ENCODE results near the gene ZNF175.

DNA sequence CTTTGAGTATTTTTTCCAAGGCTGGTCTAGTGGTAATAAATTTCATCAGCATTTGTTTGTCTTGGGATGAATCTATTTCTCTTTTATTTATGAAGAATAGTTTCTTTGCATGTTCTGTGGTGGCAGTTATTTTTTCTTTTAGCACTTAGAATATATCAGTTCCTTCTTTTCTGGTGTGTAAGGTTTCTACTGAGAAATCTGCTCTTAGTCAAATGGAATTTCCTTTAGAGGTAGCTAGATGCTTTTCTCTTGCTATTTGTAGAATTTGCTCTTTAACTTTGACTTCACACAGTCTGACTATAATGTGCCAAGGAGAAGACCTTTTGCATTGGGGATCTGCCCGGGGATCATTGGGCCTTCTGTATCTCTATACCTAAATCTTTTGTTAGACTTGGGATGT lies 35.5 kb upstream of the ZNF175 start:
- TF ChIP-seq ELF4 (CRISPR knock-in tag; IDR thresholded peaks at IDR 0.05): no peak
- TF ChIP-seq, protein P1, sequence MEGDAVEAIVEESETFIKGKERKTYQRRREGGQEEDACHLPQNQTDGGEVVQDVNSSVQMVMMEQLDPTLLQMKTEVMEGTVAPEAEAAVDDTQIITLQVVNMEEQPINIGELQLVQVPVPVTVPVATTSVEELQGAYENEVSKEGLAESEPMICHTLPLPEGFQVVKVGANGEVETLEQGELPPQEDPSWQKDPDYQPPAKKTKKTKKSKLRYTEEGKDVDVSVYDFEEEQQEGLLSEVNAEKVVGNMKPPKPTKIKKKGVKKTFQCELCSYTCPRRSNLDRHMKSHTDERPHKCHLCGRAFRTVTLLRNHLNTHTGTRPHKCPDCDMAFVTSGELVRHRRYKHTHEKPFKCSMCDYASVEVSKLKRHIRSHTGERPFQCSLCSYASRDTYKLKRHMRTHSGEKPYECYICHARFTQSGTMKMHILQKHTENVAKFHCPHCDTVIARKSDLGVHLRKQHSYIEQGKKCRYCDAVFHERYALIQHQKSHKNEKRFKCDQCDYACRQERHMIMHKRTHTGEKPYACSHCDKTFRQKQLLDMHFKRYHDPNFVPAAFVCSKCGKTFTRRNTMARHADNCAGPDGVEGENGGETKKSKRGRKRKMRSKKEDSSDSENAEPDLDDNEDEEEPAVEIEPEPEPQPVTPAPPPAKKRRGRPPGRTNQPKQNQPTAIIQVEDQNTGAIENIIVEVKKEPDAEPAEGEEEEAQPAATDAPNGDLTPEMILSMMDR (IDR thresholded peaks at IDR 0.05 in 2 of 3, conservative IDR thresholded peaks at IDR 0.05 in 1 of 3; ENCODE audit: insufficient read depth in 2 of 3, low read depth in 1 of 3, low read length in 3 of 3): no peak

Data from K562 (cell line).